Measurements from ENCODE around the gene S100A13.
A peak's percentile ranks its signal among the peaks of the same experiment; 100 is the strongest.
"Not testable (repeated sequence)": the region's sequence is repeated elsewhere in the genome, so short reads cannot be mapped to it uniquely, and the experiment has no call there.

Gene S100A13

DNA sequence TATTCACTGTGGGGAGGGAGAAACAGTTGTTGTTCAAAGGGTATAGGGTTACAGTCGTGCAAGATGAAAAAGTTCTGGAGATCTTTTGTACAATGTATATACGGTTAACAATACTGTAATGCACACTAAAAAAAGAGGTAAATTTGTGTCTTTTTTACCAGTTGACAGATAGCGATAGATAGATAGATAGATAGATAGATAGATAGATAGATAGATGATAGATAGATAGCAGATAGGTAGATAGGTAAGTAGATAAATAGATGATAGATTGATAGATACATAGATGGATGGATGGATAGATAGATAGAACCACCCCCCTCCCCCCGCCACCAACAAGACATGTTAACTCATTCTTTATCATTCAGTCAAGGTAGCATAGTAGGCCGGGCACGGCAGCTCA lies 24.6 kb downstream of the S100A13 start:
- Histone ChIP-seq H3K4me1 (ENCODE audit: control insufficient read depth, insufficient read depth, low read length, poor library complexity, severe bottlenecking) (peaks cover 24% of the 10 kb centered on the region), H3K9me3 (ENCODE audit: control insufficient read depth, low read length) (no peaks in the 10 kb centered on the region), H3K36me3 (ENCODE audit: control insufficient read depth, insufficient read depth, low read length) (peaks cover 21% of the 10 kb centered on the region), H3K27ac (ENCODE audit: low read depth, low read length, severe bottlenecking) (no peak overlapping the region), H3K4me3 (ENCODE audit: extremely low read depth, insufficient read depth, low read length, poor library complexity, severe bottlenecking) (no peak overlapping the region)
- WGBS, 2 experiments (ENCODE audit: insufficient coverage in 2 of 2) = 93 to 100% methylated on average over 2 to 3 of the region's 6 CpGs

- Histone ChIP-seq H3K36me3 (ENCODE audit: control insufficient read depth, insufficient read depth, low read length) (no peaks in the 10 kb centered on the region), H3K9me3 (ENCODE audit: control insufficient read depth, low read length) (no peaks in the 10 kb centered on the region), H3K4me3 (ENCODE audit: extremely low read depth, insufficient read depth, low read length, poor library complexity, severe bottlenecking) (no peak overlapping the region), H3K4me1 (ENCODE audit: control insufficient read depth, insufficient read depth, low read length, poor library complexity, severe bottlenecking) (peaks cover 10% of the 10 kb centered on the region), H3K27ac (ENCODE audit: low read depth, low read length, severe bottlenecking) (no peak overlapping the region)
- WGBS, 2 experiments (ENCODE audit: insufficient coverage in 2 of 2) = 87% methylated on average over 4 of the region's 7 CpGs; no CpG with 5 or more reads in 1 of the 2 experiments
Measured at GRCh38 chr1:153599847-153600246, 27.5 kb downstream of the S100A13 start.

GRCh38 chr1:153598309-153599172 lies 28.8 kb downstream of the S100A13 start:
- H3K27ac ChIP-seq (ENCODE audit: low read depth, low read length, severe bottlenecking) = peak overlapping the region; percentile 75
- H3K36me3 ChIP-seq (ENCODE audit: control insufficient read depth, insufficient read depth, low read length) = no peaks in the 10 kb centered on the region
- peaks cover 10% of the 10 kb centered on the region for H3K4me1 ChIP-seq (ENCODE audit: control insufficient read depth, insufficient read depth, low read length, poor library complexity, severe bottlenecking)
- H3K9me3 ChIP-seq (ENCODE audit: control insufficient read depth, low read length) = no peaks in the 10 kb centered on the region
- no peak overlapping the region for H3K4me3 ChIP-seq (ENCODE audit: extremely low read depth, insufficient read depth, low read length, poor library complexity, severe bottlenecking)
- WGBS, 2 experiments (ENCODE audit: insufficient coverage in 2 of 2) = 59 to 93% methylated on average over 3 to 4 of the region's 7 CpGs

DNA sequence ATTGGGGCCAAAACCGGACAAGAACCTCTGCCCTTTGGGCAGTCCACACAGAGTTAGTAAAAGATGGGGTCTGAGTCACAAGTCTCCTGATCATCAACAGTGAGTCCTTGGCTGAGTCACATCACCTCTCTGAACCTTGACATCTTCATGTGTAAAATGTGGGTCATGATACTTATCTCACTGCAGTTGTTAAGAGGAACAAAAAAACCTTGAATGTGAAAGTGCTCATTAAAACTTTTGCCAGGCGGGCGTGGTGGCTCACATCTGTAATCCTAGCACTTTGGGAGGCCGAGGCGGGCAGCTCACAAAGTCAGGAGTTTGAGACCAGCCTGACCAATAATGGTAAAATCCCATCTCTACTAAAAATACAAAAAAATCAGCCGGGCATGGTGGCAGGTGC lies 30.1 kb downstream of the S100A13 start:
- Histone ChIP-seq H3K4me1 (ENCODE audit: control insufficient read depth, insufficient read depth, low read length, poor library complexity, severe bottlenecking) (peaks cover 10% of the 10 kb centered on the region), H3K27ac (ENCODE audit: low read depth, low read length, severe bottlenecking) (no peak overlapping the region), H3K4me3 (ENCODE audit: extremely low read depth, insufficient read depth, low read length, poor library complexity, severe bottlenecking) (no peak overlapping the region), H3K9me3 (ENCODE audit: control insufficient read depth, low read length) (no peaks in the 10 kb centered on the region), H3K36me3 (ENCODE audit: control insufficient read depth, insufficient read depth, low read length) (no peaks in the 10 kb centered on the region)
- WGBS, 2 experiments (ENCODE audit: insufficient coverage in 2 of 2) = 75 to 98% methylated on average over 5 to 6 of the region's 6 CpGs

- no peaks in the 10 kb centered on the region for H3K36me3 ChIP-seq (ENCODE audit: control insufficient read depth, insufficient read depth, low read length)
- WGBS, 2 experiments (ENCODE audit: insufficient coverage in 2 of 2) = no CpG with 5 or more reads among the region's 4 CpGs
- H3K9me3 ChIP-seq (ENCODE audit: control insufficient read depth, low read length) = no peaks in the 10 kb centered on the region
- no peak overlapping the region for H3K27ac ChIP-seq (ENCODE audit: low read depth, low read length, severe bottlenecking)
- H3K4me3 ChIP-seq (ENCODE audit: extremely low read depth, insufficient read depth, low read length, poor library complexity, severe bottlenecking) = no peak overlapping the region
- no peaks in the 10 kb centered on the region for H3K4me1 ChIP-seq (ENCODE audit: control insufficient read depth, insufficient read depth, low read length, poor library complexity, severe bottlenecking)
Measured at GRCh38 chr1:153592748-153593147, 34.6 kb downstream of the S100A13 start.

GRCh38 chr1:153588482-153588881 lies 38.8 kb downstream of the S100A13 start:
- Histone ChIP-seq H3K4me1 (ENCODE audit: control insufficient read depth, insufficient read depth, low read length, poor library complexity, severe bottlenecking) (peaks cover 3% of the 10 kb centered on the region), H3K27ac (ENCODE audit: low read depth, low read length, severe bottlenecking) (no peak overlapping the region), H3K9me3 (ENCODE audit: control insufficient read depth, low read length) (no peaks in the 10 kb centered on the region), H3K36me3 (ENCODE audit: control insufficient read depth, insufficient read depth, low read length) (no peaks in the 10 kb centered on the region), H3K4me3 (ENCODE audit: extremely low read depth, insufficient read depth, low read length, poor library complexity, severe bottlenecking) (no peak overlapping the region)
- WGBS, 2 experiments (ENCODE audit: insufficient coverage in 2 of 2) = no CpG with 5 or more reads among the region's 2 CpGs

GRCh38 chr1:153588033-153588432 lies 39.3 kb downstream of the S100A13 start:
- H3K4me3 ChIP-seq (ENCODE audit: extremely low read depth, insufficient read depth, low read length, poor library complexity, severe bottlenecking); H3K27ac ChIP-seq (ENCODE audit: low read depth, low read length, severe bottlenecking); H3K36me3 ChIP-seq (ENCODE audit: control insufficient read depth, insufficient read depth, low read length); H3K4me1 ChIP-seq (ENCODE audit: control insufficient read depth, insufficient read depth, low read length, poor library complexity, severe bottlenecking); H3K9me3 ChIP-seq (ENCODE audit: control insufficient read depth, low read length): not testable (repeated sequence)
- WGBS, 2 experiments (ENCODE audit: insufficient coverage in 2 of 2) = 87 to 96% methylated on average over 7 of the region's 10 CpGs

GRCh38 chr1:153587314-153587713 lies 40.0 kb downstream of the S100A13 start:
- Histone ChIP-seq H3K4me3 (ENCODE audit: extremely low read depth, insufficient read depth, low read length, poor library complexity, severe bottlenecking) (no peak overlapping the region), H3K27ac (ENCODE audit: low read depth, low read length, severe bottlenecking) (no peak overlapping the region), H3K4me1 (ENCODE audit: control insufficient read depth, insufficient read depth, low read length, poor library complexity, severe bottlenecking) (peaks cover 3% of the 10 kb centered on the region), H3K36me3 (ENCODE audit: control insufficient read depth, insufficient read depth, low read length) (no peaks in the 10 kb centered on the region), H3K9me3 (ENCODE audit: control insufficient read depth, low read length) (no peaks in the 10 kb centered on the region)
- 87% methylated on average over 3 to 4 of the region's 5 CpGs for WGBS, 2 experiments (ENCODE audit: insufficient coverage in 2 of 2)

DNA sequence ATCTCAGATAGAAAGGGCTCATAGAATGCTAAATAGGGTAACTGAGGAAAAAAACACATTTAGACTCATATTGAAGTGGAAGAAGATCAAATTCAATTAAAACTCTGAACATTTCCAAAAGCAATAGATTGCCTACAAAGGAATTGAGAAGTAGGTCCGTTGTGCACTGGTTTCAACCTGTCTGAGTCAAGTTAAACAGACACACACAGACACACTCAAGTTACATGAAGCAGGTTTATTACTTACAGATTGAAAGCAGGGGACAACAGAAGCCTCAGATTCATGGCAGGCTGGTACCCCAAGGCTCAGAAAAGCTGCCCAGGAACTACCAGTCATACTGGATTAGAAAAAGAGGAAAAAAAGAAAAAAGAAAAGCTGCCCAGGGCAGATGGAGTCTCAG lies 41.0 kb downstream of the S100A13 start:
- Histone ChIP-seq H3K36me3 (ENCODE audit: control insufficient read depth, insufficient read depth, low read length) (no peaks in the 10 kb centered on the region), H3K27ac (ENCODE audit: low read depth, low read length, severe bottlenecking) (no peak overlapping the region), H3K4me3 (ENCODE audit: extremely low read depth, insufficient read depth, low read length, poor library complexity, severe bottlenecking) (no peak overlapping the region), H3K4me1 (ENCODE audit: control insufficient read depth, insufficient read depth, low read length, poor library complexity, severe bottlenecking) (peaks cover 3% of the 10 kb centered on the region), H3K9me3 (ENCODE audit: control insufficient read depth, low read length) (no peaks in the 10 kb centered on the region)
- no CpG with 5 or more reads among the region's 1 CpG for WGBS, 2 experiments (ENCODE audit: insufficient coverage in 2 of 2)

GRCh38 chr1:153585006-153585405 lies 42.3 kb downstream of the S100A13 start:
- no peak overlapping the region for H3K27ac ChIP-seq (ENCODE audit: low read depth, low read length, severe bottlenecking)
- H3K36me3 ChIP-seq (ENCODE audit: control insufficient read depth, insufficient read depth, low read length) = no peaks in the 10 kb centered on the region
- 88 to 100% methylated on average over 1 of the region's 1 CpG for WGBS, 2 experiments (ENCODE audit: insufficient coverage in 2 of 2)
- H3K4me3 ChIP-seq (ENCODE audit: extremely low read depth, insufficient read depth, low read length, poor library complexity, severe bottlenecking) = no peak overlapping the region
- no peaks in the 10 kb centered on the region for H3K9me3 ChIP-seq (ENCODE audit: control insufficient read depth, low read length)
- peaks cover 3% of the 10 kb centered on the region for H3K4me1 ChIP-seq (ENCODE audit: control insufficient read depth, insufficient read depth, low read length, poor library complexity, severe bottlenecking)

DNA sequence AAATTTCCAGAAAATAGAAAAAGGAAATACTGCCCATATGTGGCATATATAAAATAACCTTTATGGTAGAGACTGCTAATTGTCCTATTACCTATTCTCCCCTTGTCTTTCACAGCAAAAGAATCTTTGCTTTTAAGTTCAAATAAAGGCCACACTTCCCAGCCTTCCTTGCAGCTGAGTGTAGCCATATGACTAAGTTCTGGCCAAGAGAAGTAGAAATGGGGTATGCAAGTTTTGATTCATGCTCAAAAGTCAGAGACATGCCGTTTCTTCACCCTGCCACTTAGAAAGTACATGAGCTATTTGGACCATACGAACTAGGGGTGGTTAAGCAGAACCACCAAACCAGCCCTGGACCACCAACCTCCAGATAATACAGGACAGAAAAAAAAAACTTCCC lies 43.3 kb downstream of the S100A13 start:
- WGBS, 2 experiments (ENCODE audit: insufficient coverage in 2 of 2) = 83 to 92% methylated on average over 2 of the region's 2 CpGs
- Histone ChIP-seq H3K27ac (ENCODE audit: low read depth, low read length, severe bottlenecking) (no peak overlapping the region), H3K4me1 (ENCODE audit: control insufficient read depth, insufficient read depth, low read length, poor library complexity, severe bottlenecking) (peaks cover 8% of the 10 kb centered on the region), H3K4me3 (ENCODE audit: extremely low read depth, insufficient read depth, low read length, poor library complexity, severe bottlenecking) (no peak overlapping the region), H3K9me3 (ENCODE audit: control insufficient read depth, low read length) (no peaks in the 10 kb centered on the region), H3K36me3 (ENCODE audit: control insufficient read depth, insufficient read depth, low read length) (no peaks in the 10 kb centered on the region)
